Neural crest cell (in vitro differentiated cells): ENCODE results near the gene RIOK1. TPM values are rescaled to one million over a fixed set of nuclear protein-coding genes. Genes with fewer than 3 reads are reported as not detected.

Source experiments
- DNase-seq: peaks from one replicate; pipeline ENCODE4 v3.0.0; 2021; ENCODE audit warnings: low read depth, mixed read lengths, low spot score
- H3K27ac Mint-ChIP-seq: one replicate; pipeline ENCODE4 v1.8.0; 2021; ENCODE audit warnings: mild to moderate bottlenecking, mixed read lengths; ENCODE audit not compliant: unreplicated experiment
- H3K27me3 Mint-ChIP-seq: 2 replicates; pipeline ENCODE4 v1.8.0; 2021; ENCODE audit warnings: low read depth, mild to moderate bottlenecking, mixed read lengths
- H3K36me3 Mint-ChIP-seq: 2 replicates; pipeline ENCODE4 v1.8.0; 2021; ENCODE audit warnings: low read depth, mild to moderate bottlenecking, mixed read lengths
- H3K4me1 Mint-ChIP-seq: 2 replicates; pipeline ENCODE4 v1.8.0; 2021; ENCODE audit warnings: mixed read lengths
- H3K4me3 Mint-ChIP-seq: one replicate; pipeline ENCODE4 v1.8.0; 2021; ENCODE audit warnings: mild to moderate bottlenecking, mixed read lengths
- H3K9me3 Mint-ChIP-seq: 2 replicates; pipeline ENCODE4 v1.8.0; 2021; ENCODE audit warnings: mixed read lengths
- CTCF ChIP-seq: fragments of 200-600 bp; sonication (generic); conservative IDR thresholded peaks from 2 replicates; pipeline ENCODE4 v1.5.0; 2021; ENCODE audit warnings: antibody characterized with exemption, mild to moderate bottlenecking
- total RNA-seq: library from RNA; stranded (reverse); gene quantifications from 2 replicates; pipeline ENCODE4 v1.2.1, GENCODE V29; 2021

RIOK1 gene
- total RNA-seq, 1 donor from 2014 or later = 28.0 TPM

- H3K27ac Mint-ChIP-seq = no peak overlapping the region
- no peak for DNase-seq
- H3K36me3 Mint-ChIP-seq = peaks cover 14% of the 10 kb centered on the region
- no peak overlapping the region for H3K4me3 Mint-ChIP-seq
- H3K4me1 Mint-ChIP-seq = no peaks in the 10 kb centered on the region
- no peaks in the 10 kb centered on the region for H3K9me3 Mint-ChIP-seq
- TF ChIP-seq CTCF = no peak
- H3K27me3 Mint-ChIP-seq = no peaks in the 10 kb centered on the region
Observed at GRCh38 chr6:7404546-7404945, 14.9 kb downstream of the RIOK1 start.

GRCh38 chr6:7406743-7407142 is 17.1 kb downstream of the RIOK1 start:
- Mint-ChIP-seq H3K27me3 (no peaks in the 10 kb centered on the region), H3K27ac (no peak overlapping the region), H3K4me3 (no peak overlapping the region), H3K36me3 (peaks cover 12% of the 10 kb centered on the region), H3K9me3 (no peaks in the 10 kb centered on the region), H3K4me1 (no peaks in the 10 kb centered on the region)
- DNase-seq = no peak
- no peak for TF ChIP-seq CTCF

GRCh38 chr6:7409740-7410139 is 20.1 kb downstream of the RIOK1 start:
- no peak overlapping the region for H3K4me3 Mint-ChIP-seq
- H3K36me3 Mint-ChIP-seq = peaks cover 8% of the 10 kb centered on the region
- TF ChIP-seq CTCF = no peak
- H3K27me3 Mint-ChIP-seq = no peaks in the 10 kb centered on the region
- H3K4me1 Mint-ChIP-seq = no peaks in the 10 kb centered on the region
- no peaks in the 10 kb centered on the region for H3K9me3 Mint-ChIP-seq
- H3K27ac Mint-ChIP-seq = no peak overlapping the region
- DNase-seq = no peak

- Mint-ChIP-seq H3K36me3 (peaks cover 10% of the 10 kb centered on the region), H3K9me3 (no peaks in the 10 kb centered on the region), H3K27ac (no peak overlapping the region), H3K4me3 (no peak overlapping the region), H3K27me3 (no peaks in the 10 kb centered on the region), H3K4me1 (no peaks in the 10 kb centered on the region)
- no peak for DNase-seq
- no peak for TF ChIP-seq CTCF
Observed at GRCh38 chr6:7410851-7411250, 21.2 kb downstream of the RIOK1 start.

GRCh38 chr6:7411328-7411727 is 21.7 kb downstream of the RIOK1 start:
- Mint-ChIP-seq H3K36me3 (peaks cover 10% of the 10 kb centered on the region), H3K27ac (no peak overlapping the region)

More at GRCh38 chr6:7411328-7411727, 21.7 kb downstream of the RIOK1 start:
- Mint-ChIP-seq H3K9me3 (no peaks in the 10 kb centered on the region), H3K27me3 (no peaks in the 10 kb centered on the region), H3K4me1 (no peaks in the 10 kb centered on the region), H3K4me3 (no peak overlapping the region)
- TF ChIP-seq CTCF = no peak
- DNase-seq = no peak
